Astrocyte of the spinal cord (primary cell): ENCODE measurements around the gene SEMA4F.
A peak's percentile ranks its signal among the peaks of the same experiment; 100 is the strongest.

ENCODE experiments used
- DNase-seq: peaks from one replicate; pipeline ENCODE4 v3.0.0; 2011; ENCODE audit warnings: low read depth, low spot score
- H3K4me3 ChIP-seq: 2 replicates; pipeline ENCODE4 v1.5.1; 2011; ENCODE audit warnings: low read depth, mild to moderate bottlenecking, low read length, moderate library complexity
- CTCF ChIP-seq: IDR thresholded peaks from 2 replicates; pipeline ENCODE4 v1.5.1; 2012; ENCODE audit warnings: low read depth, mild to moderate bottlenecking, low read length, inconsistent platforms
- in situ Hi-C: cut with HindIII; loops from 2 replicates; pipeline ENCODE4 v1.10.0; 2017; ENCODE audit warnings: low sequenced_read_pairs

The SEMA4F gene

GRCh38 chr2:74675090-74675489 is 21.0 kb downstream of the SEMA4F start:
- no peak overlapping the region for H3K4me3 ChIP-seq
- no peak for DNase-seq
- in situ Hi-C loops, result no loop called here
- peak; percentile 27 for TF ChIP-seq CTCF

DNA sequence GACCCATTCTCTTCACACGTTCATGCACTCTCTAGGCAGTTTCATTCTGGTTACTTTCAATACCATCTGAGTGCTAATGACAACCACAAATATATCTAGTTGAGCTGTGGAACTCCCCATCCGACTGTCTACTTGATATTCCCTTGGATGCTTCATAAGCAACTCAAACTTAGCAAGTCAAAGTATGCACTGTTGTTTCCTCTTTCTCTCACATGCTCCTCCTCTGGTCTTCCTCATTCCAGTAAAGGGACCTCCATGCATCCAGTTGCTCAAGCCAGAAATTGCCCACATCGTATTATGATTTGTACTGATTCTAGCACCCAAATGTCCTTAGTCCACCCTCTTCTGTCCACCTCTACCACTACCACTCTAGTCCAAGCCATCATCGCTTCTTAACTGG is 22.3 kb downstream of the SEMA4F start:
- in situ Hi-C loops, result no loop called here

GRCh38 chr2:74679615-74680014 is 25.6 kb downstream of the SEMA4F start:
- in situ Hi-C loops, result no loop called here
- no peak for DNase-seq
- no peak overlapping the region for H3K4me3 ChIP-seq
- TF ChIP-seq CTCF, result no peak

More for the DNA sequence above, 22.3 kb downstream of the SEMA4F start:
- no peak for DNase-seq
- H3K4me3 ChIP-seq, result no peak overlapping the region
- TF ChIP-seq CTCF, result no peak

DNA sequence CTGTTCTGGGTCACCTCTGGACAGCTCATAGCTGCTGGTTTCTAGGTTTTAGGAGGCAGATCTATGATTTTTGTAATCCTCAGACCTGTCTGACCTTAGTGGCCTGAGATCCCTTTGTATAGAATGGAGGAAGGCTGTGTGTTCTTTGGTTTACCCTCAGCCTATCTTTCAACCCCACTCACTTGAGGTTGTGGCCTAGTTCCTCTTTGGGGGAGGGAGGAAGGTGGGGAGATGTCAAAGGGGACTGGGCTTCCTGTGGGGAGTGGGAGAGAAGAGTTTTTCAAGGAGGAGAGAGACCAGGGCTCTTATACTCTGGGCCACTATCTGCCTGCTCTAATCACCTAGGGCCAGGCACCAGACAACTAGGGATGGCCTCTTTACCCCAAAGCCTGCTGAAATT is 28.5 kb downstream of the SEMA4F start:
- H3K4me3 ChIP-seq, result no peak overlapping the region
- in situ Hi-C loops, result no loop called here
- no peak for DNase-seq
- no peak for TF ChIP-seq CTCF

DNA sequence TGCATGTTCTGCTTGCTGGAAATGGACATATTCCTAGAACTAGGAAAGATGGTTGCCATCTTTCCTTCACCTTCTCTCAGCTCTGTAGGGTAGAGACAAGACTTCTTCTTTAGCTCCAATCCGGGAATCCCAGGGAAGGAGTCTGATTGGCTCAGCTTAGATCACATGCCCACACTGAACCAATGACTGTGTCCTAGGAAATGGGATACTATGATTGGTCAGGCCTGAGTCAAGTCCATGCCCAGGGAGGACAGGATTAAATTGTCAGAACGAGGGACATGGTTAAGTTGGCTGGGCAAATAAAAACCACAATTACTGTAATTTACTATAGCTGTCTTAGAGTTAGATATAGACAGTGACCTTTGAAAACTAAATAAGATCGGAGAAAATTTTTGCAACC is 31.4 kb downstream of the SEMA4F start:
- no peak overlapping the region for H3K4me3 ChIP-seq
- no peak for TF ChIP-seq CTCF
- DNase-seq, result no peak
- in situ Hi-C loops, result no loop called here

DNA sequence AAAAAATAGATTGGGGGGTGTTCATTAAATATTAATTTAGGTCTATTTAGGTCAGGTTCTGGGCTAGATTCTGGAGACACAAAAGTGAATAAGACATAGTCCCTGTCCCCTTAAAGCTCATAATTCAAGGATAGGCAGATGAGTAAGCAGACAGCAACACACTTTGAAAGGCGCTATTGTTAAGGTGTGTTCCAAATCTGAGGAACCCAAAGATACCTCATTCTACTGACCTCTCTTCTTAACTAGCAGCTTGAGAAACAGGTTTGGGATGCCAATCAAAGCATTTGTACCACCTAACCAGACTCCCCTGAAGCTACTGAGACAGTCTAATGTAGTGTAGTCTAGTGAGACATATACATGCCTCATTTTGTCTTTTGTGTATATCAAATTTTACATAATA is 34.8 kb downstream of the SEMA4F start:
- no peak for TF ChIP-seq CTCF
- no peak overlapping the region for H3K4me3 ChIP-seq
- in situ Hi-C loops, result no loop called here
- DNase-seq, result no peak

DNA sequence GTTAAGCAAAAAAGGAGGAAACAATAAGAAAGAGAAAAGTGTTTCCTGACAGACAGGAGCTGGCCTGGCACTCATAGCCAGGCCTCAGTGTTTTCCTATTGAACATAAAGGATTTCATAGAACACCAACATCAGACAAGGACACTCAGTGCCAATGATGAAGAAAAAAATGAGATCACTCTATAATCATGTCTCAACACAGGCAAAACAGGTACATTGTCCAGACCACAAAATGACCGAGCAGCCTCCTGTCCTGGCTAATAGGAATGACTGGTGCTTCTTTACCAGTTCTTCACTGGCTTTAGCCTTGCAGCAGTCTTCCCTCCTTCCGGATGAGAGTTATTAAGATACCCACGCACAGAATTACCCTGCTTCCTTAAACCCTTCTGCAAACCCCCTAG is 35.6 kb downstream of the SEMA4F start:
- DNase-seq, result no peak
- TF ChIP-seq CTCF, result no peak
- in situ Hi-C loops, result no loop called here
- H3K4me3 ChIP-seq, result no peak overlapping the region
